GM12878 (cell line): ENCODE measurements around the gene LMO7. TPM values are rescaled to one million over a fixed set of nuclear protein-coding genes. Genes with fewer than 3 reads are reported as not detected.

Experiments
- ATAC-seq: fragments of 200-7000 bp; cut with Tn5 transposase; 3 replicates; pipeline ENCODE4 v1.9.1; 2020; ENCODE audit warnings: mild to moderate bottlenecking, moderate library complexity
- BruUV-seq: library from RNA; stranded (reverse); fragments of 400-500 nt; replicated peaks from 2 replicates; lab custom pipeline; 2021; lab: Mats Ljungman, UMichigan
- CTCF ChIA-PET: fragments of 300-600 bp; sonication (Branson Sonifier 250); formaldehyde crosslinking; extraction: SDS; loops from one replicate; lab custom pipeline; 2021; ENCODE audit warnings: inconsistent platforms; lab: Yijun Ruan, JAX
- POLR2A ChIA-PET: fragments of 350-600 bp; formaldehyde crosslinking; extraction: SDS; loops from one replicate; lab custom pipeline; 2021; ENCODE audit warnings: inconsistent platforms; lab: Charles Lee
- RAD21 ChIA-PET: fragments of 300-600 bp; sonication (Branson Sonifier 250); formaldehyde crosslinking; loops from one replicate; lab custom pipeline; 2023; ENCODE audit warnings: antibody characterized with exemption; ENCODE audit not compliant: unreplicated experiment; lab: Charles Lee
- SMC1A ChIA-PET: fragments of 300-600 bp; sonication (Branson Sonifier 250); formaldehyde crosslinking; loops from one replicate; lab custom pipeline; 2023; ENCODE audit not compliant: unreplicated experiment, uncharacterized antibody; lab: Charles Lee
- DNase-seq: peaks from one replicate; pipeline ENCODE4 v3.0.0-alpha.2; 2011; ENCODE audit warnings: low read depth, low spot score
- FAIRE-seq: peaks from 3 replicates; lab custom pipeline; 2011; peaks lifted over from hg19 to GRCh38; lab: Jason Lieb, UNC
- H2AFZ ChIP-seq: 2 replicates; pipeline ENCODE4 v1.6.0; 2011; ENCODE audit warnings: low read depth, low read length, control low read depth; ENCODE audit not compliant: control insufficient read depth
- H3K27ac ChIP-seq: 2 replicates; pipeline ENCODE4 v1.5.1; 2011; ENCODE audit warnings: control low read depth; ENCODE audit not compliant: control insufficient read depth, insufficient read depth
- H3K27me3 ChIP-seq, 2 experiments: replicated peaks in 1 of 2; 2 replicates each; pipeline versions ENCODE4 v1.6.0 to v1.6.1; 2011; ENCODE audit warnings: low read length in 1 of 2; ENCODE audit not compliant: control insufficient read depth in 2 of 2, insufficient read depth in 2 of 2
- H3K36me3 ChIP-seq, 2 experiments: 2 replicates each; pipeline ENCODE4 v1.5.1; 2011; ENCODE audit warnings: low read length in 1 of 2; ENCODE audit not compliant: control insufficient read depth in 2 of 2, insufficient read depth in 2 of 2
- H3K4me1 ChIP-seq: 2 replicates; pipeline ENCODE4 v1.6.1; 2011; ENCODE audit warnings: mild to moderate bottlenecking, low read length, moderate library complexity, mixed read lengths; ENCODE audit not compliant: control insufficient read depth, insufficient read depth
- H3K4me2 ChIP-seq: 2 replicates; pipeline ENCODE4 v1.6.0; 2011; ENCODE audit warnings: control low read depth; ENCODE audit not compliant: control insufficient read depth, insufficient read depth
- H3K4me3 ChIP-seq: fragments of 200-600 bp; sonication (generic); 2 replicates; pipeline ENCODE4 v1.5.1; 2016
- H3K79me2 ChIP-seq: 2 replicates; pipeline ENCODE4 v1.6.0; 2011; ENCODE audit warnings: low read length; ENCODE audit not compliant: control insufficient read depth, insufficient read depth
- H3K9ac ChIP-seq: 2 replicates; pipeline ENCODE4 v1.8.0; 2011; ENCODE audit warnings: low read length, control low read depth, mixed read lengths; ENCODE audit not compliant: control insufficient read depth, insufficient read depth
- H3K9me3 ChIP-seq: replicated peaks from 3 replicates; pipeline ENCODE4 v1.5.1; 2011; ENCODE audit warnings: mild to moderate bottlenecking, low read length; ENCODE audit not compliant: control insufficient read depth, insufficient read depth
- H4K20me1 ChIP-seq: 2 replicates; pipeline ENCODE4 v1.6.0; 2011; ENCODE audit not compliant: control insufficient read depth, insufficient read depth
- BACH1 ChIP-seq: fragments of 450-650 bp; IDR thresholded peaks from 2 replicates; pipeline ENCODE4 v1.6.1; 2017; ENCODE audit warnings: mild to moderate bottlenecking, borderline replicate concordance
- GABPA ChIP-seq: IDR thresholded peaks from 2 replicates; pipeline ENCODE4 v1.6.1; 2014; ENCODE audit warnings: antibody characterized with exemption, low read depth, mild to moderate bottlenecking, inconsistent platforms
- HDGF ChIP-seq: fragments of 450-650 bp; IDR thresholded peaks from 2 replicates; pipeline ENCODE4 v1.6.1; 2016; ENCODE audit warnings: antibody characterized with exemption
- IKZF2 ChIP-seq, 2 experiments: fragments of 450-650 bp; IDR thresholded peaks; 2 replicates each; pipeline ENCODE4 v1.6.1; 2017; ENCODE audit warnings: mild to moderate bottlenecking in 2 of 2, moderate library complexity in 2 of 2
- MTA3 ChIP-seq: IDR thresholded peaks from 2 replicates; pipeline ENCODE4 v1.6.1; 2012; ENCODE audit warnings: low read length, inconsistent platforms, borderline replicate concordance
- MYC ChIP-seq: IDR thresholded peaks from 2 replicates; pipeline ENCODE4 v1.6.1; 2011; ENCODE audit warnings: mild to moderate bottlenecking, low read length, moderate library complexity, inconsistent platforms; ENCODE audit not compliant: insufficient read depth, insufficient replicate concordance, insufficient read length, severe bottlenecking
- NFYA ChIP-seq: IDR thresholded peaks from 2 replicates; pipeline ENCODE4 v1.6.1; 2011; ENCODE audit warnings: low read depth, mild to moderate bottlenecking, low read length, improper control_type of control experiment, borderline replicate concordance
- NR2F1 ChIP-seq: fragments of 450-650 bp; conservative IDR thresholded peaks from 2 replicates; pipeline ENCODE4 v1.6.1; 2017; ENCODE audit warnings: mild to moderate bottlenecking
- PAX5 ChIP-seq: IDR thresholded peaks from 2 replicates; pipeline ENCODE4 v1.6.1; 2011; ENCODE audit warnings: low read depth, low read length, borderline replicate concordance
- SIN3A ChIP-seq: IDR thresholded peaks from 2 replicates; pipeline ENCODE4 v1.6.1; 2012; ENCODE audit warnings: low read depth, low read length, improper control_type of control experiment
- SIX5 ChIP-seq: IDR thresholded peaks from 2 replicates; pipeline ENCODE4 v1.6.1; 2011; ENCODE audit warnings: mild to moderate bottlenecking, low read depth, low read length, moderate library complexity; ENCODE audit not compliant: severe bottlenecking
- TCF3 ChIP-seq: IDR thresholded peaks from 2 replicates; pipeline ENCODE4 v1.6.1; 2012; ENCODE audit warnings: low read depth, mild to moderate bottlenecking, low read length, borderline replicate concordance; ENCODE audit not compliant: insufficient read depth
- WGBS: methylation state at CpG from one replicate; pipeline ENCODE4 v1.1.6; 2016; ENCODE audit warnings: low lambda C conversion rate; ENCODE audit not compliant: insufficient replicate concordance, insufficient coverage; ENCODE audit errors: missing lambda C conversion rate; 5-methylcytosine and 5-hydroxymethylcytosine counted together
- in situ Hi-C: fragments of 300-500 bp; cut with MboI; formaldehyde crosslinking; loops from 9 replicates; pipeline ENCODE4 v1.14.3; 2018; ENCODE audit warnings: mixed read lengths
- intact Hi-C: fragments of 100-400 bp; cut with micrococcal nuclease; formaldehyde crosslinking; loops from one replicate; pipeline ENCODE4 v1.14.2; 2022; ENCODE audit not compliant: unreplicated experiment
- polyA plus RNA-seq, 11 experiments: library from polyadenylated mRNA; depleted of rRNA in 4 of 11; unstranded in 6 of 11; stranded (reverse) in 5 of 11; fragments of >200 nt; fragmentation: Nextera tagmentation in 4 of 11; fragmentation: Illumina TruSeq in 1 of 11; extraction: Ambion mirVana in 4 of 11; extraction: Trizol in 1 of 11; gene quantifications; 1 replicate in 1 of 11; 2 replicates in 10 of 11; pipeline versions ENCODE4 v1.2.1 to v1.2.3, GENCODE V29; 2011 to 2016; ENCODE audit warnings: inconsistent platforms in 2 of 11, missing spikeins in 2 of 11, low read depth in 1 of 11
- total RNA-seq, 4 experiments: library from RNA; depleted of rRNA in 3 of 4; stranded (reverse); fragments of >200 nt in 3 of 4; fragmentation: Illumina TruSeq in 1 of 4; extraction: Trizol in 1 of 4; gene quantifications; 2 replicates each; pipeline versions ENCODE4 v1.2.1 to v1.2.3, GENCODE V29; 2013 to 2021
- TF ChIP-seq, protein P1 (sequence below): fragments of 450-650 bp; IDR thresholded peaks from 2 replicates; pipeline ENCODE4 v1.6.1; 2017; ENCODE audit warnings: mild to moderate bottlenecking, moderate library complexity
- TF ChIP-seq, protein P2 (sequence below): fragments of 450-650 bp; IDR thresholded peaks from 2 replicates; pipeline ENCODE4 v1.6.1; 2017; ENCODE audit warnings: mild to moderate bottlenecking

Gene LMO7
- total and polyA plus RNA-seq, 10 of the 15 experiments (the other 5 are each of a cell fraction or from before 2014, with no cell fraction given) = 8.5 to 67.8 (median 36.8) TPM

DNA sequence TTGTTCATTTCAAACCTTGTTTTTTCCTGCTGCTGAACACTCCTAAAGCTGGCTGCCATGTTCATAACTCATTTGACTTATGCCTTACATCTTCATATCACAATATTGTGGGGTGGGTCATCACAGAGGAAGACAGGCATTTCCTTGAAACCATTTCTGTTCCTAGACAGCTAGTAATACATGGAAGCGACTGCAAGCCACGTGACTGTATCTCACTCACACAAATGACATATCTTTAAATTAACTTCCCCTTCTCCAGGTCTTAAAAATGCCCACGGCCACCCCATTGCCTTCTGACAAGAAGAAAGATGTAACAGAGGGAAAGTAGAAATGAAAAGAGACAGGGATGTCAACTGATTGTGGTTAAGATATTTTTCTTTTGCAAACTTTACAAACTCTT lies 236.8 kb downstream of the LMO7 start (continued):
- TF ChIP-seq PAX5 = no peak
- no peak for TF ChIP-seq BACH1
- TF ChIP-seq TCF3 = no peak

DNA sequence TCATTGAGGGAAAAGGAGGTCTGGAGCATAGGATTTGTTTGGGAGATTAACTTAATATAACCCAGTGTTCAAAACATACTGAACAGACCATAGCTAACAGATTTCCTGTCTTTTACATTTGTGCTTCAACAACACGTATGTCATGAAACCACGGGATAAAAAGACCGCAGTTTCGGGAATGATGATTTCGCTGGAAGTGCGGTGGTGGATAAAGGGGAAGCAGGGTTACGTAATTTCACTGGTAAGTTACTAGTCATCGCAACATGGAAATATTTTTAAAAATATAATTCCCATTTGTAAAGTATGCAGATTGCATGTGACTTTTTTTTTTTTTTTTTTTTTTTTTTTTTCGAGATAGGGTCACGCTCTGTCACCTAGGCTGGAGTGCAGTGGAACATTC lies 237.4 kb downstream of the LMO7 start:
- no peak overlapping the region for H3K27ac ChIP-seq
- no peaks in the 10 kb centered on the region; a peak in 1 of 4 replicates for H3K27me3 ChIP-seq
- ATAC-seq = no peak
- H3K79me2 ChIP-seq = no peaks in the 10 kb centered on the region
- H3K4me1 ChIP-seq = 0 out of 2 replicates have a peak, but pooled peaks cover 3% of the 10 kb centered on the region
- H3K9ac ChIP-seq = no peak overlapping the region
- WGBS = 68% methylated on average over 8 of the region's 10 CpGs
- H3K4me3 ChIP-seq = no peak overlapping the region
- no peak for FAIRE-seq
- intact Hi-C loops = no loop called here
- SMC1A ChIA-PET = interaction anchor here (0.9 to 11.6 kb wide), 11 partner anchors 8 to 1029 kb away, joined by 3 to 228 read pairs (median 5); no protein-coding TSS in a partner anchor
- no peak overlapping the region for H3K4me2 ChIP-seq
- DNase-seq = no peak
- in situ Hi-C loops = loop anchor here (10.0 kb wide), 1 partner anchor 1101 kb away; no protein-coding TSS in a partner anchor
- no peak overlapping the region for H2AFZ ChIP-seq
- POLR2A ChIA-PET = no interaction called here
- CTCF ChIA-PET = interaction anchor here (0.6 to 11.3 kb wide), 16 partner anchors 8 to 1865 kb away, joined by 3 to 296 read pairs (median 4); no protein-coding TSS in a partner anchor
- BruUV-seq = no TSS peak
- H3K36me3 ChIP-seq = no peaks in the 10 kb centered on the region
- H3K9me3 ChIP-seq = no peaks in the 10 kb centered on the region; the same call in 2 of the 3 replicates
- RAD21 ChIA-PET = interaction anchor here (0.7 to 11.8 kb wide), 3 partner anchors 75 to 177 kb away, joined by 3 to 184 read pairs (median 4); no protein-coding TSS in a partner anchor
- no peaks in the 10 kb centered on the region for H4K20me1 ChIP-seq
- TF ChIP-seq SIX5 (no peak), MTA3 (no peak), IKZF2 (IDR thresholded peaks at IDR 0.05) (no peak), SIN3A (no peak), MYC (no peak), HDGF (no peak), NR2F1 (no peak), NFYA (no peak), GABPA (no peak)
- TF ChIP-seq, protein P1, sequence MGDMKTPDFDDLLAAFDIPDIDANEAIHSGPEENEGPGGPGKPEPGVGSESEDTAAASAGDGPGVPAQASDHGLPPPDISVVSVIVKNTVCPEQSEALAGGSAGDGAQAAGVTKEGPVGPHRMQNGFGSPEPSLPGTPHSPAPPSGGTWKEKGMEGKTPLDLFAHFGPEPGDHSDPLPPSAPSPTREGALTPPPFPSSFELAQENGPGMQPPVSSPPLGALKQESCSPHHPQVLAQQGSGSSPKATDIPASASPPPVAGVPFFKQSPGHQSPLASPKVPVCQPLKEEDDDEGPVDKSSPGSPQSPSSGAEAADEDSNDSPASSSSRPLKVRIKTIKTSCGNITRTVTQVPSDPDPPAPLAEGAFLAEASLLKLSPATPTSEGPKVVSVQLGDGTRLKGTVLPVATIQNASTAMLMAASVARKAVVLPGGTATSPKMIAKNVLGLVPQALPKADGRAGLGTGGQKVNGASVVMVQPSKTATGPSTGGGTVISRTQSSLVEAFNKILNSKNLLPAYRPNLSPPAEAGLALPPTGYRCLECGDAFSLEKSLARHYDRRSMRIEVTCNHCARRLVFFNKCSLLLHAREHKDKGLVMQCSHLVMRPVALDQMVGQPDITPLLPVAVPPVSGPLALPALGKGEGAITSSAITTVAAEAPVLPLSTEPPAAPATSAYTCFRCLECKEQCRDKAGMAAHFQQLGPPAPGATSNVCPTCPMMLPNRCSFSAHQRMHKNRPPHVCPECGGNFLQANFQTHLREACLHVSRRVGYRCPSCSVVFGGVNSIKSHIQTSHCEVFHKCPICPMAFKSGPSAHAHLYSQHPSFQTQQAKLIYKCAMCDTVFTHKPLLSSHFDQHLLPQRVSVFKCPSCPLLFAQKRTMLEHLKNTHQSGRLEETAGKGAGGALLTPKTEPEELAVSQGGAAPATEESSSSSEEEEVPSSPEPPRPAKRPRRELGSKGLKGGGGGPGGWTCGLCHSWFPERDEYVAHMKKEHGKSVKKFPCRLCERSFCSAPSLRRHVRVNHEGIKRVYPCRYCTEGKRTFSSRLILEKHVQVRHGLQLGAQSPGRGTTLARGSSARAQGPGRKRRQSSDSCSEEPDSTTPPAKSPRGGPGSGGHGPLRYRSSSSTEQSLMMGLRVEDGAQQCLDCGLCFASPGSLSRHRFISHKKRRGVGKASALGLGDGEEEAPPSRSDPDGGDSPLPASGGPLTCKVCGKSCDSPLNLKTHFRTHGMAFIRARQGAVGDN = no peak
- TF ChIP-seq, protein P2, sequence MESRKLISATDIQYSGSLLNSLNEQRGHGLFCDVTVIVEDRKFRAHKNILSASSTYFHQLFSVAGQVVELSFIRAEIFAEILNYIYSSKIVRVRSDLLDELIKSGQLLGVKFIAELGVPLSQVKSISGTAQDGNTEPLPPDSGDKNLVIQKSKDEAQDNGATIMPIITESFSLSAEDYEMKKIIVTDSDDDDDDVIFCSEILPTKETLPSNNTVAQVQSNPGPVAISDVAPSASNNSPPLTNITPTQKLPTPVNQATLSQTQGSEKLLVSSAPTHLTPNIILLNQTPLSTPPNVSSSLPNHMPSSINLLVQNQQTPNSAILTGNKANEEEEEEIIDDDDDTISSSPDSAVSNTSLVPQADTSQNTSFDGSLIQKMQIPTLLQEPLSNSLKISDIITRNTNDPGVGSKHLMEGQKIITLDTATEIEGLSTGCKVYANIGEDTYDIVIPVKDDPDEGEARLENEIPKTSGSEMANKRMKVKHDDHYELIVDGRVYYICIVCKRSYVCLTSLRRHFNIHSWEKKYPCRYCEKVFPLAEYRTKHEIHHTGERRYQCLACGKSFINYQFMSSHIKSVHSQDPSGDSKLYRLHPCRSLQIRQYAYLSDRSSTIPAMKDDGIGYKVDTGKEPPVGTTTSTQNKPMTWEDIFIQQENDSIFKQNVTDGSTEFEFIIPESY = no peak
